ENCODE measurements around the gene CDK16. TPM values are rescaled to one million over a fixed set of nuclear protein-coding genes. Genes with fewer than 3 reads are reported as not detected.

The CDK16 gene
- total RNA-seq, 6 experiments from 2014 or later, result 14.6 to 37.4 (median 29.5) TPM

DNA sequence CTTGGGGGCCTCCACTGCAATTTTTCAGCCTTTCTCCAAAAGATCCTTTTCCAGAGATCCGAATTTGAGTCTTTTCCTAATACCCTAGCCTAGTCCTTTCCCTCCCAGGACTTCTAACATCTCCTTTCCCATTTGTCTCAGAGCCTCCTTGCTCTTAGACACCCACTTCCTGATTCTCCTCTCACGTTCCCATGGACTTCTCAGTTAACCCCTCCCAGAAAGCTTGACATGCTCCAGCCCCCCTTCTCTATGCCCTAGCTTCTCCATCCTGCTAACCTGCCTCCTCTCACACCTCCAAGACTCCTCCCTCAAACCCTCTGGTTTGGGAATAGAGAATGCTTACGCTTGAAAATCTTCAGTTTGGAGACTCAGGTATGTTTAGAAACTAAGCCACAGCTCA, 22.4 kb upstream of the CDK16 start:
- Histone ChIP-seq H3K4me3 (no peak overlapping the region), H3K27me3 (no peaks in the 10 kb centered on the region), H3K4me1 (peaks cover 0 to 43% (median 0%) of the 10 kb centered on the region in 4 donors), H3K27ac (no peak overlapping the region), H3K36me3 (peaks cover 4 to 29% (median 20%) of the 10 kb centered on the region in 4 donors), H3K9me3 (no peaks in the 10 kb centered on the region)
- no peak for ATAC-seq
- TF ChIP-seq, protein P1, sequence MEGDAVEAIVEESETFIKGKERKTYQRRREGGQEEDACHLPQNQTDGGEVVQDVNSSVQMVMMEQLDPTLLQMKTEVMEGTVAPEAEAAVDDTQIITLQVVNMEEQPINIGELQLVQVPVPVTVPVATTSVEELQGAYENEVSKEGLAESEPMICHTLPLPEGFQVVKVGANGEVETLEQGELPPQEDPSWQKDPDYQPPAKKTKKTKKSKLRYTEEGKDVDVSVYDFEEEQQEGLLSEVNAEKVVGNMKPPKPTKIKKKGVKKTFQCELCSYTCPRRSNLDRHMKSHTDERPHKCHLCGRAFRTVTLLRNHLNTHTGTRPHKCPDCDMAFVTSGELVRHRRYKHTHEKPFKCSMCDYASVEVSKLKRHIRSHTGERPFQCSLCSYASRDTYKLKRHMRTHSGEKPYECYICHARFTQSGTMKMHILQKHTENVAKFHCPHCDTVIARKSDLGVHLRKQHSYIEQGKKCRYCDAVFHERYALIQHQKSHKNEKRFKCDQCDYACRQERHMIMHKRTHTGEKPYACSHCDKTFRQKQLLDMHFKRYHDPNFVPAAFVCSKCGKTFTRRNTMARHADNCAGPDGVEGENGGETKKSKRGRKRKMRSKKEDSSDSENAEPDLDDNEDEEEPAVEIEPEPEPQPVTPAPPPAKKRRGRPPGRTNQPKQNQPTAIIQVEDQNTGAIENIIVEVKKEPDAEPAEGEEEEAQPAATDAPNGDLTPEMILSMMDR (IDR thresholded peaks at IDR 0.05), result no peak
- TF ChIP-seq POLR2A (IDR thresholded peaks at IDR 0.05), result no peak
- DNase-seq, result no peak
- 65% methylated on average over 2 of the region's 3 CpGs for WGBS (ENCODE audit: insufficient coverage, low coverage, low lambda C conversion rate, missing lambda C conversion rate)
- intact Hi-C loops (cut with DNase I), result no loop called here

DNA sequence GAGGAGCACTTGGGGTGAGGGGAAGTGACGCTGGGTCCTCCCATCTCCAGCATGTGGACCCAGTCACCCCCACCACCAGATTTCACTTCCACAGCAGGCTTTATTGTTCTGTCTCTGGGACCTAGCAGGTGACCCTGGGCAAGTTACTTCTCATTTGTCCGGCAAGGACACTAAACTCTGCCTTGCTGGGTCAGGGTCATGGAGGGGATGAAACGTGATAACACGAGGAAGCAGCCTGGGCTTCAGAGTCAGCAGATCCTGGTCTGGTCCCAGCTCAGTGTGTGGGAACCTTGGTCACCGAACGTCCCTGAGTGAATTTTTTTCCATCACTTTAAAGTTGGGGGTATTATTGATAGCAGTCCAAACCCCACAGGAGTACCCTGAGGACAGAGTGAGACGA, 21.0 kb upstream of the CDK16 start:
- no peak for ATAC-seq
- intact Hi-C loops (cut with DNase I), result no loop called here
- Histone ChIP-seq H3K4me1 (peaks cover 0 to 43% (median 0%) of the 10 kb centered on the region in 4 donors), H3K27ac (no peak overlapping the region), H3K27me3 (no peaks in the 10 kb centered on the region), H3K9me3 (no peaks in the 10 kb centered on the region), H3K4me3 (no peak overlapping the region), H3K36me3 (peaks cover 9 to 44% (median 33%) of the 10 kb centered on the region in 4 donors)
- WGBS (ENCODE audit: insufficient coverage, low coverage, low lambda C conversion rate, missing lambda C conversion rate), result 72% methylated on average over 5 of the region's 7 CpGs
- DNase-seq, result no peak
- TF ChIP-seq, protein P1 (IDR thresholded peaks at IDR 0.05), result no peak
- TF ChIP-seq POLR2A (IDR thresholded peaks at IDR 0.05), result no peak

DNA sequence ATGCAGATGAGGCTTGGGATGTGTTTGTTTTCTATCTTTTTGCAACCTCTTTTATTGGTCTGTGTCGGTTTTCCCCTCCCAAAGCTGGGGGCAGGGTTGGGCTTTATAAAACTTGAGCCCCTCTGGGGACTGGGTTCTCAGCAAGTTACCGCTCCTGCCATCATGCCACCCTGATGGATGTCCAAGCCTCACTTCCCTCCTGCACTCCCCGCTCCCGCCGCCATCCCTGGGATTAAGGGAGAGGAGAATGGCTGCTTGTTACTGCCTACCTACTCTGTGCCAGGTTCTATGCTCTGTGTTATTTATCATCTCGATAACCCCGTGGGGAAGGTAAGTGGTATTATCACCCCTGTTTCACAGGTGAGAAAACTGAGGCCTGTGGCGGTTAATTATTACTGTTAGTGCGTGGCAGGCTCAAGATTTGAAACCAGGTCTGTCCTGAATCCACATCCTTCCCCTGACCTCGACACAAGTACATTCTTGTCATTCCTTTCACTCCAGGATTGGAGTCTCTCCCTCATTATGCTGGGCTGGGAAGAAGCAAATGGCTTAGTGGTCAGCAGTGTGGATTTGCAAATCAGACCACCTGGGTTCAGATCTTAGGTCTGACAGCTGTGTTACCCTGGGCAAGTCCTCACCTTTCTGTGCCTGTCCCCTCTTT, 20.3 kb upstream of the CDK16 start:
- TF ChIP-seq POLR2A (IDR thresholded peaks at IDR 0.05), result no peak
- TF ChIP-seq, protein P1 (IDR thresholded peaks at IDR 0.05), result no peak
- H3K27me3 ChIP-seq, result no peaks in the 10 kb centered on the region
- intact Hi-C loops (cut with DNase I), result no loop called here
- H3K27ac ChIP-seq, result no peak overlapping the region
- H3K9me3 ChIP-seq, result no peaks in the 10 kb centered on the region
- H3K36me3 ChIP-seq, result peaks cover 9 to 50% (median 38%) of the 10 kb centered on the region in 4 donors
- ATAC-seq (no peak), DNase-seq (no peak)
- WGBS (ENCODE audit: insufficient coverage, low coverage, low lambda C conversion rate, missing lambda C conversion rate), result 87% methylated on average over 9 of the region's 10 CpGs
- H3K4me1 ChIP-seq, result peaks cover 0 to 42% (median 0%) of the 10 kb centered on the region in 4 donors
- no peak overlapping the region for H3K4me3 ChIP-seq

DNA sequence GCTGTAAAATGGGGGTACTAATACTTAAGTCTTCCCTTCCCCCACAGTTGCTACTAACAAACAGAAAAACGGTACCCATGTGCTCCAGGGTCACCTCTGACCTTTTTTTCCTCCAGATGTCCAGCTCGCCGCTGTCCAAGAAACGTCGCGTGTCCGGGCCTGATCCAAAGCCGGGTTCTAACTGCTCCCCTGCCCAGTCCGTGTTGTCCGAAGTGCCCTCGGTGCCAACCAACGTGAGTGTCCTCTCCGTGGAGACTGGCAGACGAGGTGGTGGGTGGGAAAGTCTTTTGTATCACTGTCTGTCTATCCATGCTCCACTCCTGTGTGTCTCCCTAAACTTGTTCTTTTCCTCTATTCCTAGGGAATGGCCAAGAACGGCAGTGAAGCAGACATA, 19.8 kb upstream of the CDK16 start:
- no peaks in the 10 kb centered on the region for H3K27me3 ChIP-seq
- H3K36me3 ChIP-seq, result peaks cover 9 to 54% (median 39%) of the 10 kb centered on the region in 4 donors
- H3K4me3 ChIP-seq, result no peak overlapping the region
- 68% methylated on average over 15 of the region's 15 CpGs for WGBS (ENCODE audit: insufficient coverage, low coverage, low lambda C conversion rate, missing lambda C conversion rate)
- TF ChIP-seq, protein P1 (IDR thresholded peaks at IDR 0.05), result no peak
- no peak for TF ChIP-seq POLR2A (IDR thresholded peaks at IDR 0.05)
- H3K27ac ChIP-seq, result no peak overlapping the region
- H3K4me1 ChIP-seq, result peaks cover 0 to 39% (median 0%) of the 10 kb centered on the region in 4 donors
- intact Hi-C loops (cut with DNase I), result no loop called here
- H3K9me3 ChIP-seq, result no peaks in the 10 kb centered on the region
- no peak for DNase-seq
- ATAC-seq, result no peak
